Activated CD8-positive, alpha-beta memory T cell treated with anti-CD3 and anti-CD28 coated beads for 48 hours (primary cell): ENCODE measurements around the gene STIP1.
A peak's percentile ranks its signal among the peaks of the same experiment; 100 is the strongest.

Experiments used
- DNase-seq, 3 experiments: peaks; one replicate each; pipeline ENCODE4 v3.0.0-alpha.2; 2020; ENCODE audit warnings: low read depth in 2 of 3, low spot score in 2 of 3

The STIP1 gene

DNA sequence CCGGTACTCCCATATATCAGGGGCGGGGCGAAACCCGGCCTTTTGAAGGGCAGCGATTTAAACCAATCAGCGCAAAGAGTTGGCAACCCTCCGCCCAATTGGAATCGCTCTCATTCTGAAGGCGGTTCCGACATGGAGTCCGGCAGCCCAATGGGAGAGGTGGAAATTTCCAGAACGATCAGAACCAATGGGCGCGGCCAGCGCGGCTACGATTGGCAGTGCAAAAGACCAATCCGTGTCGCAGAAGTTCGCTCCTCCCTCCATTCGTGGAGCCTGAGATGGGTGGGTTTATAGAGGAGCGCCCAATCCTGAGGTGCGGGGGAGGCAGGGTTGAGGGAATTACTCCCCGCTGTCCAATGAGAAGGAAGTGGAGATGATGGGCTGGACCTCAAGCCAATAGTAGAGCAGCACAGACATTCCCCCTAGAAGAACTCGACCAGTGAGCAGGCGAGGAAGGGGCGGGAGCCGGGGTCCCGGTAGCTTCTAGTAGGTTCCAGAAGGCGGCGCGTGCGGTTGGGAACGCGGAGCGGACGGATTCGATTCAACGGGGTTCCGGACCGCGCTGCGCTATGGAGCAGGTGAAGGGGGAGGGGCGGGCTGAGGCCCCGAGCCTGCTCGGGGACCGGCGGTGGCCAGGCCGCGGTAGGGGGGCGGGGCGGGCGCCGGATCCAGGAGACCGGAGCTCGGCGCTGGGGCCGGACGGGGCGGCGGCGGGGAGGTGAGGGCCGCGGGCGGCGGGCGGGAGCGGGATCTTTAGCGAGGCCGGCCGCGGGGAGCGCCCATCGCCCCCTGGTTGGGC, at the start of gene STIP1:
Gene STIP1 (plus strand): TSS at position 479 of the 799 bp plus-strand sequence. CDS start 91 bp downstream, at position 570.
- peak; percentile 89 to 97 (median 96) for DNase-seq

DNA sequence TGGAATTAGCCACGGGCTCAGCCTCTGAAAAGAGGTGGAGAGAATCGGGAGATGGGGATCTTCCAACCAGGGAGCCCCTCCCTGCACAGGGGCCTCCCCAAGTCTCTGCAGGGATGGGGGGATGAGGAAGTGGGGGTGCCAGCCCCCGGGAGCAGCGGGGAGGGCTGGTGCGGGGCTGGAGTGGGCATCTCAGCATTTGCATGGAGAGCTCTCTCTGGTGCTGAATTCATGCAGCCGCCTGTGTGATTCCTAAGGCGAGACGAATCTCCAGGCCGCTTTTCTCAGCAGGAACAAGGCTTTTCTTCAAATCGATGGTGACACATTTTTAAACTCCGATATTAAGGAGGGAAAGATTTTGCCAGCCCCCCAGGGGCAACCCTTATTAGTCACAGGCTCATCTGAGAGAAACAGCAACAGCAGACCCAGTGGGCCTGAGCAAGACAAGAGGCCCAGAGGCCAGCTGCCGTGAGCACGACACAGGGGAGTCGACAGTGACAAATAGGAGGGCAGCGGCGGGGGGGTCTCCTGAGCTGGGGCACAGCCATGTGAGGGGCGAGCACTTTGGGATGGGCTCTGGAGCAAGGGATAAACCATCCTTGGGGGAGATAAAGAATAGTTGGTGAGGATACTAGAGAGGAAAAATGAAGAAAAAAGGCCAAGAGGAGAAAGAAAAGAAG, 49.1 kb upstream of the STIP1 start:
- DNase-seq: no peak

DNA sequence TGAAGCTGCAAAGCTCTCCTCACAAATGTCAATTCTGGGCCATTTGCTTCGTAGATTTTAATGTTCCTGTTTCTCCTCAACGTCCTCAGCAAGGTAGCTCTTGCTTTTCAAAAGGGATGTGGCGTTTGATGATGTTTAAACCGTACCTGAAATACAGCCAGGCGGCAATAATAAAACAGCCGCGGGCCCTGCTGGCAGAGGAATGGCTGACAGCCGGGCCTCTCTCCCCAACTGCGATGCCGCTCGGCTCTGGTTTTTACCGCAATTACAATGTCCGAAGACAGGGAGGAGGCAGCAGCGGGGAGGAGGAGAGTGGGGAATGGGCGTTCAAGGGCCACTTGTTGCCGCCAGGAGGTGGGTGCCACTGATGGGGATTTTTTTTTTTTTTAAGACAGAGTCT, 47.6 kb upstream of the STIP1 start:
- DNase-seq: no peak

DNA sequence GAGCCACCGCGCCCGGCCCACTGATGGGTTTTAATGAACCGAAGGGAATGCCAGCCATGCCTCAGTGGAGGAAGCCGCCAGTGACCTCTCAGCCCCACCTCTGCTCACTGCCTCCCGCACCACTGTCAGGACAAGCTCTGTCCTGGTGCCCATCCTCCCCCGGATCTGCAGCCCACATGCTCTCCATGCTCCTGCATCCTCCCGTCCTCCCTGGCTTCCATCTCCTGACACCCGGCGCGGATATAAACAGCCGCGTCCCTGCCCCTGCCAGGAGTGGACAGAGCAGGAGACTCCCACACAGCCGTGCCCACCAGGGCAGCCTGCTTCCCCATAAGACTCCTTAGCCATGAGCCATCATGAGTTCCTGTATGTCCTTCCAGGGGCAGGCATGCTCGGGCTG, 46.9 kb upstream of the STIP1 start:
- no peak for DNase-seq

DNA sequence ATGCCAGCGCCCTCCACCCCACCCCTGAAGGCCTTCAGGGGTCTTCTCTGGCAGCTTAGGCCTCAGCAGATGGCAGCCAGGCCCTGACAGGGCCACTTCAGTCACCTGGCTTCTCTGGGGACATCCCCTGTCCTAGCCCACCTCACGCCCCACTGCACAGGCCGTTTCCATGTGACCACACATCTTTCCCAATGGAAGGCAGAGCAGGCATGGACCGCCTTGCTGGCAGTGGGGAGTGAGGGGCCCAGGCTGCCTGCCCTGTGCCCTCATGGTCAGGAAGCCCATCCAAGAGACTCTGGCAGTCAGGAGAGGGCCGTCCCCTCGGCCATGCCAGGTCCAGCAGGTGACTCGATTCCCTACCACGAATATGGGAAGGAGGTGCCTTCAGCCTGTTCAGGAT, 45.9 kb upstream of the STIP1 start:
- DNase-seq: no peak

DNA sequence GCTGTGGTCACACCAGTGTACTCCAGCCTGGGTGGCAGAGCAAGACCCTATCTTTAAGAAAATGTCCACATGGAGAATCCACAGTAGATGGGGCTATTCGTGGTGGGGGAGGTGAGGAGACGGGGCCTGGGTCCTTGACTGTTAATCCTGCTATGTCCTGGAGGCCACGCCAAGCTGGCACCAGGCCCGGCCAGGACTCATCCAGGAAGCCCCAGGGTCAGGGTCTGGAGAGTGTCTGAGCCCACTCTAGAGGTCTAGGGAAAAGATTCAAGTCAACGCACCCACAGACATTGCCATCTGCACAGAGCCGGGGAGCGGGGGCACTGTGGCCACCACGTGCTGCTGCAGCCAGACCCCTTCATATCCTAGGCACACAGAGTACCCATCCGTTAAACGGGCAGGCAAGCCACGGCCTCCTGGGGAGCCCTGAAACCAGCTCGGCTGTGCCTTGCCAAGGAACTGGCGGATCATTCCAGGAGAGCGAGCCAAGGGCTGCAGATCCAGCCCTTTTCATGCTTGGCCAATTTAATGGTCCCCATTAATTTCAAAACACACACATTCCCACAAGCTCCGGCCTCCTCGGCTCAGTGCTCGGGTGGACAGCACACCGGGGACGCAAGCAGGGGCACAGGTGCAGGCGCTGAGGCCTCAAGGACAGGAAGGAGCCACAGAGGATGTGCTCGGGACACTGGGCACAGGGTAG, 44.7 kb upstream of the STIP1 start:
- DNase-seq: no peak

DNA sequence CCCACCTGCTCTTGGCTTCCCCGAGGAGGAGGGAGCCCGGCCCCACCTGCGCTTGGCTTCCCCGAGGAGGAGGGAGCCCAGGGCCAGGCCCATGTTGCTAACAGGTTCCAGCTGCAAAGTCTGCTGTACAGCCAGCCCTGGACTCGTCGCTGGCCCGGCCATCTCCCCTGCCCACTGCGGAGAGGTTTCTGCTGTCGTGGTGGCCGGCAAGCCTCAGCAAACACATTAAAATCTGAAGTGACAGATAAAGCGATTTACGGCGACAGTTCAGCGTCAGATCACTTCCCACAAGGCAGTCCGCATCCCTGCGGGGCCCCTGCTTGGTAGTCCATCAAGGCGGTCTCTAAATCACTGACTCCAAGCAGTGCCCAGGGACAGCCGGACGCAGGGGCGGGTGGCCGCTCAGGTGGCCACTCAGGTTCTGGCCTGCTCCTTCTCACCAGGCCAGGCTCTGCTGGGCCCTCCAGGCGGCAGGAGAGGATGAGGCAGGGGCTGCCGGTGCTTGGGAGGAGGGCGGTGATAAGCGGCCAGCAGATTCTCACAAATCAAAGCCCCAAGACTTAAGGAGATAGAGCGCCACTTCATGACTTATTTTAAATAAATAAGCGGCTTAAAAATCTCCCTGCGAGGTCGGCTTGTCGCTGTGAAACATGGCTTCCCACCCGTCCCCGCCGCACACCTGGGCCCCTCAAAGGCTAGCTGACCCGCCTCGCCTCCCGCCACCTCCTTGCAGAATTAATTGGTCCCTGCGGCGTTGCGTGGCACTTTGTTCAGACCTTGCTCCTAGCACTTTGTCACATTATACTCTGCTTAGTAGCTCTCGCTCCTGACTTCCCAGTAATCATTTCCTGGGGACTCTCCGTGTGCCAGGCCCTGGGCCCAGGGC, 41.1 kb upstream of the STIP1 start:
- DNase-seq: no peak

DNA sequence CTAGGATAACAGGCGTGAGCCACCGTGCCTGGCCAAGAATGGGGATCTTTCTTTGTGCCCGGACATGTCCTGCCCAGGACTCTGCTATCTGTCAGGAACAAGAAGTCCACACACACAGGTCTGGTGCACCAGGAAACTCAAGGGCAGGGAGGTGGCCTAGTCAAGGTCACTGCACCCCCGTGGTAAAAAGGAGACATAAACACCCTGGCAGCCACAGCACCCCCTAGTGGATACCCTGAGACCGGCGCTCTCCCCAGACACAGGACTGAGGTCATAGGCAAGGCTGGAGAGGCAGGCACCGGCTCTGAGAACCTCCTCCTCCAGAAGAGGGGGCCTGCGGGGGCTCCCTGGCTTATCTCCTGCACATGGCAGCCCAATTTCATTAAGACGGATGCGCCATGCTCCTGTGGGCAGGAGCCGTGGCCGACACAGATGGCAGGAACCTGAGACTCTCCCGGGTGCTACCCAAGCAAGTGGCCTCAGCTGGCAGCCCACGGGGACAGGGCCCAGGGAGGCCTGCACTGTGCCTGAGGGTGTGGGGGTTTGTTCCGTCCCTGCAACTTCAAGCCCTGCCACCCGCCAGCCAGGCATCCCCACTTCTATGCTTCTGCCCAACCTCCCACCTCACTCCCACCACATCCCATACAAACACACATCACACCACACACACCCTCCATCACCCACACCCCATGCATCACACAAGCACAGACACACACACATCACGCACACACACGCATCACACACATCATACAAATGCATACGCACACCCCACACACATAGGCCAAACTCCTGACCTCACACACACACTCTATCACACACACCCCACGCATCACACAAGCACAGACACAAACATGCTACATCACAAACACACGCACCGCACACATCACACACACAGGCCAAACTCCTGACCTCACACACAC, 39.7 kb upstream of the STIP1 start:
- peak; percentile 10 to 40 (median 35) for DNase-seq

DNA sequence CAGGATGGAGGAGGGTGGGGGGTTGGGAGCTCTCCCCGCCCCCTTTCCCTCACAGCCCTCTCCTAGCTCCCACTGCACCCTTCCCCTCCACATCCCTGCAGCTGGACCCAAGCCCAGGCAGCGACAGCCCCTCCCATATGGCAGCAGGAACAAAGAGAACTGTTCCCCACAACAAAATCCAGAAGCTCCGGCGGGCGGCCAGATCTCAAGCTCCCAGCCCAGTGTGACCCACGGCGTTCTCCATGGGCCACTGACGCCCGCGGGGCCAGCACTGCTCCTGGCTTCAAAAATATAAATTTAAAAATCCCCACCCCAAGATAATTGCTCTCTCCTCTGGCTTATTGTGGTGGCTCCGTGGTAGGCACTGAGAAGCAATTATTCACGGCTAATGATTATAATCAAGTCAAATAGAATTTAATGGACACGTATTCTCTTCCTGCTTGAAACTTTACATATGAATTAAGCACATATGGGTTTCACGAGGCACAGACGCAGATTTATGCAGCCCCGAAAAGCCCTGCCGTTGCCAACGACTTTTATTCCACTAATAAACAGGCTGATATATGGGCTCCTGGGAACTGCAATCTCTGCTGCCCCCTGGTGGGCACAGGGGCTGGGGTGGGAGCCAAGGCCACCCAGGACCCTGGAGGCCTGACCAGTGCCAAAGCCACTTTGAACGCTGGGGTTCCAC, 37.6 kb upstream of the STIP1 start:
- DNase-seq: peak; percentile 22 to 70 (median 65)

DNA sequence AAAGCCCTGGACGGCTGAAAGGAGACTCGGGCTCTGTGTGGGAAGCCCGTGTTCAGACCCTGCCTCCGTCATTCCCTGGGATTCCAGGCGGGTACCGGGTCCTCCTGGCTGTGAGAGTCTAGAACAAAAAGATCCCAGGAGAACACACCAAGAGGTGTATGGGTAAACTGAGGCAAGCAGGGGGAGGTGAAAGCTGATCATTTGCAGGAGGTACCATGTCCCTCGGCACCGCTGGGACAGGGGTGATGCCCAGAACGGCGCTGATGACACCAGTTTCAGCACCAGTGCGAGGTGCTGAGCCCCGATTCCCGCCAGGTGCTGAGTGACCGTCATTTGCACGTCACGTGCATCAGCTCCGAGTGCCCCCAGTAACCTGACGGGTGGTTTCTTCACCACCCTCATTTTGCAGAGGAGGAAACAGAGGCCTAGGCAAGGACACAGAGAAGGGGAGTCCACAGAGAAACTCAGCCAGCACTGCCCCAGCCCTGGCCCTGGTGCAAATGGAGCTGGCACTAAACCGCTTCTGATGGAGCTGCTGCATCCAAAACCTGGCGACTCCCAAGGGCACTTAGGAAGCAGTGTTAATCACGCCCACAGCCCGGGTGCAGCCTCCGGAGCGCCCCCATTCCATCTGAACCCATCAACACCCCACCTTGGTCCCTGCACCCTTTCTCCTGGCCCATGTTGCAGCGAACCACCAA, 36.9 kb upstream of the STIP1 start:
- DNase-seq: no peak

DNA sequence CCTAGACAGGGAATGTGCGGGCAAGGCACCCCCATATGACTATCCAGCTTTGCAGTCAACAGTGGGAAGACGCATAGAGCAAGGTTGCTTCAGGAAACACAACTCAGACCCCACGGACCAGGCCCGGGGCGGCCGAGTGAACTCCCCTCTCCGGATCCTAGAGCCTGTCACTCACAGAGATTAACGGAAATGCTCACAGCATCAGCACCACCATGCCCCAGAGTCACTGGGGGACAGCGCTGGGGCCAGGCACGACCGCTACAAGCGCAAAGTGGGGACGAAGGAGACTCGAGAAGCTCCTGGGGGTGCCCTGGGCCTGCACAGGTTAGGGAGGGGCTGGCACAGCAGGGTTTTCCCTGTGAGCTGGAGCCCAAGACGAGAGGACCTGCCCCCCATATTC, 35.9 kb upstream of the STIP1 start:
- DNase-seq: no peak

DNA sequence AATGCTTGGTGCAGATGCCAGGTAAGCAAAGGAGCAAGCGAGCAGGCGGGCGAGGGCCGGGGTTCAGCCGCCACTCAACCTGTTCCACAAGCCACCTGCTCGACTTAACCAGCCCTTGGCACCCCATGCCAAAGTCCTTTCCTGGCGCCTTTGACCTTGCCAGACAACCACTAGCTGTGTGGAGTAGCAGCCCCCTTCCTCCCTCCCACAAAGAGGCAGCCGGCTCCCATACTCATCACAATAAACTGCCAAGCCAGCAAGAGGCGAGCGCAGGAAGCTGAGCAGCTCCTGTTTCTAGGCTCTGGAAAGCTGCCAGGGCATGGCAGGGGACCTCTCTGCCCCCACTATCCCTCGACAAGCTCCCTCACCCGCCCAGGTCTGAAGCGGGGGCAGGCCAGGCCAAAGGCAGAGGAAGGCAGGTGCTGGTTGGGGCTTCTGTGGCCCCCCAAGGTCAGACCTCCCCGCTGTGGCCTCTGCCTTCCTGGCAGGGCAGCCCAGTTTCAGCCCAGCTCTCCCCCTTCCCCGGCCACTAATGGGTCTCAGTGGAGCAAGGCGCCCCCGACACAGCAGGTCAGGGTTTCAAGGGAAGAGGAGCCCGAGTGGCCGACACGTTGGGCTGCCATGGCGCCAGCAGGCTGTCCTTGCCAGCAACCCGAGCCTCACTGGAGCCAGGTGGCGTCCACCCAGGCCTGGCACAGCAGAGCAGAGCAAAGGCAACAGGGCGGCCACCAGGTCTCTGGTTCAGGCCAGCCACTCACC, 35.3 kb upstream of the STIP1 start:
- no peak for DNase-seq

DNA sequence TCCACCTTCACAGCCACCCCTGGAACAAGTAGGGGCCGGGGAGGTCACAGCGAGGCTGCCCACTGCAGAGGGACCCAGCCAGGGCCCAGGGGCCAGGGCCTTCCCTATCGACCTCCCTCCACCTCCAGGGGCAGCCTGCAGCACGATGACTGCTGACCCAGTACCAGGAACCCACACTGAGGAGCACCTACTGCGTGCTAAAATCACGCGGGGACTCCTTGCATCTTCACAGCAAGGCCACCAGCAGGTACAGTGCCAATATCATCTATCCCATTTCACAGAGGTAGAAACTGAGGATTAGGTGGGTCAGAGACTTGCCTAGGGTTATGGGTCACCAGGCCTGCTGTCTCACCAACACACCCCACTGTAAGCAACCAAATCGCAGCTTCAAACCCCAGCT, 34.6 kb upstream of the STIP1 start:
- no peak for DNase-seq

DNA sequence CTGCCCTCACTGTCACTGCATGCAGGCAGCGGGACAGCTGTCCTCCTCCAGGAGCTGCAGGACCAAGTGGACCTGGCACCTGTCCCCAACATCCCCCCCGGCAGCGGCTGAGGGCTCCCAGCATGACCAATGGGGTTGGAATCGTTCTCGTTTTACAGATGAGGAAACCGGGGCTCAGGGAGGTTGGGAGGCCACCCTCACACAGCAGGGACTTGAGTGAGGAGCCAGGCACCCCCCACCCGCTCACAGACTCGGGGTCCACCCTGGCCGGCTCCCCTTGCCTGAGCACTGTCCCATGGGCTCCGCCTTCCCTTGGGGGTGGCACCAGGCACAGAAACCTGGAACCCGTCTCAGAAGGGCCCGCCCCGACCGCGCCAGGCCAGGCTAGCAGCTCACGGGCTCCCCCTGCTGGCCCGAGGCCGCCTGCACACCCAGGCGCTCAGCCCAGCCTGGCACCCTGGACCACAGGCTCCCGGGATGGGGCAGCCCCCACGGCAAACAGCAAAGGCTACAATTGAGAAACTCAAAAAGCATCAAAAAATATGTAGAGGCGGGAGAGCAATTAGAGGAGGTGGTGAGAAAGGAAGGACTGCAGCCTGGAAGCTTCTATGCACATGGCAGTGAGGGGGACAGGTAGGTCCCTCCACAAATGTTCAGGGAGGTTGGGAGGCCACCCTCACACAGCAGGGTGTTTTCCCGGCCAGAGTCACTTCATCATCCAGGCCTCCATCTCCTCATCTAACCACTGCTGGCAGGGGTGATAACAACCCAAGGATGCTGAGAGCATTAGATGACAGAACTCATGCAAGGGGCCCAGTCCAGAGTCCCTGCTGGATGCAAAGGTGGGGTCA, 32.9 kb upstream of the STIP1 start:
- peak; percentile 54 to 74 (median 63) for DNase-seq

DNA sequence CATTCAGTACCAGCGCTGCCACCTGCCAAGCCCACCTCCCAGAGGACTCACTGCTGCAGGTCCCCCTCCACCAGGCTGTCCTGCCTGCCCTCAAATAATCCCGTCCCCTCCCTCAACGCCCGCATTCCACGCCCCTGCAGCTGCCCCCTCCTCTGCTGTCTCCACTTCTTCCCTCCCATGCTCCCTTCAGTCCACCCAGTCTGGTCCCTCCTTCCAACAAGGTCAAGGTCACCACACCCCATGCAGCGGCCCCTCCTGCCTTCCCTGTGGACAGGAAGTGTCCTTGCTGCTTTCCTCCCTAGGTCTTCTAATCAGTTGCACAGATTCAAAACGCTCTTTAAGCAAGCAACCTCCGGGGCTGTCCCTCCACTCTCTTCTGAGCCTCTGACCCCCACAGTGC, 32.2 kb upstream of the STIP1 start:
- no peak for DNase-seq

DNA sequence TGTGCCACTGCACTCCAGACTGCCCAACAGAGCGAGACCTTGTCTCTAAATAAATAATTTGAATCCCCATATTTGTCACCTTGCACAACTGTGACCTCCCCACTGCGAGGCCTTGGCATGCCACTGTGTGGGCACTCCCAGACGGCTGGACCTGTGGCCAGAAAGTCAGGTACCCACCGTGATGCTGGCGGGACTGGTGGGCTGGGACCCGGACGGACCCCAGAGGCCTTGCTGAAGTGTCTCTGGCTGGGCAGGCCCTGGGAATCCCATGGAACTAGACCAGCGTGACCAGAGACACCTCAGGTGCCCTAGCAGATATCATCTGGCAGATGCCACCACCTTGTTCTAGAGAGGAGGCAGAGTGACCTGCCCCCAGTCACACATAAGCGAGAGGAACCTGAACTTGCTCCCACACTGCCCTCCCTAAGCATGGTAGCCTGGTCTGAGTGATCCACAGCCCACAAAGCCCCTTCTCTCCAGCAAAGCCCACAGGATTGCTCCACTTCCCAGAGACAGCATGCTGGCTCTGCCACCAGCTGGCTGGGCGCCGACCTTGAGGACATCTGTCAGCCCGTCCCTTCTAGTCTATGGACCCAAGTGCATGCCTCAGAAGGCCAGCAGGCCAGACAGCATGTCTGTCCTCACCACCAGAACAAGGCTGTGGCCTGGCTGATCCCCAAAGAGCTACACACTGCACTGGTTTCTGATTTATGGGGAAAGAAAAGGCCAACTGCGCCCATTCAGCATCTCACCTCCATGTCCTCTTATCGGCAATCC, 29.5 kb upstream of the STIP1 start:
- no peak for DNase-seq
